ENCODE results near the gene PALD1.

- TF ChIP-seq MAX (IDR thresholded peaks at IDR 0.05) (no peak), EP300 (IDR thresholded peaks at IDR 0.05; ENCODE audit: borderline replicate concordance) (no peak), REST (IDR thresholded peaks at IDR 0.05; ENCODE audit: low read depth) (no peak), RAD21 (IDR thresholded peaks at IDR 0.05; ENCODE audit: low read depth) (no peak), CREB1 (IDR thresholded peaks at IDR 0.05; ENCODE audit: low read depth) (no peak), CEBPB (IDR thresholded peaks at IDR 0.05) (no peak), NFIC (IDR thresholded peaks at IDR 0.05) (no peak), FOXM1 (IDR thresholded peaks at IDR 0.05; ENCODE audit: borderline replicate concordance, low read depth) (no peak), TAF1 (IDR thresholded peaks at IDR 0.05; ENCODE audit: low read depth) (no peak), EGR1 (IDR thresholded peaks at IDR 0.05) (no peak), ZBTB7A (IDR thresholded peaks at IDR 0.05; ENCODE audit: low read depth) (no peak), TCF12 (IDR thresholded peaks at IDR 0.05; ENCODE audit: low read depth) (no peak), YY1 (IDR thresholded peaks at IDR 0.05; ENCODE audit: low read depth) (no peak)
- TF ChIP-seq, protein P1, sequence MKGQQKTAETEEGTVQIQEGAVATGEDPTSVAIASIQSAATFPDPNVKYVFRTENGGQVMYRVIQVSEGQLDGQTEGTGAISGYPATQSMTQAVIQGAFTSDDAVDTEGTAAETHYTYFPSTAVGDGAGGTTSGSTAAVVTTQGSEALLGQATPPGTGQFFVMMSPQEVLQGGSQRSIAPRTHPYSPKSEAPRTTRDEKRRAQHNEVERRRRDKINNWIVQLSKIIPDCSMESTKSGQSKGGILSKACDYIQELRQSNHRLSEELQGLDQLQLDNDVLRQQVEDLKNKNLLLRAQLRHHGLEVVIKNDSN (IDR thresholded peaks at IDR 0.05), result no peak
Observed at GRCh38 chr10:70480239-70480861, 1.8 kb downstream of the PALD1 start.

Measured in Ishikawa (cell line).